Measurements from ENCODE around the gene BICRAL. TPM values are rescaled to one million over a fixed set of nuclear protein-coding genes. Genes with fewer than 3 reads are reported as not detected.

The BICRAL gene
- total RNA-seq, 2 donors from 2014 or later: 9.6 to 14.1 TPM

DNA sequence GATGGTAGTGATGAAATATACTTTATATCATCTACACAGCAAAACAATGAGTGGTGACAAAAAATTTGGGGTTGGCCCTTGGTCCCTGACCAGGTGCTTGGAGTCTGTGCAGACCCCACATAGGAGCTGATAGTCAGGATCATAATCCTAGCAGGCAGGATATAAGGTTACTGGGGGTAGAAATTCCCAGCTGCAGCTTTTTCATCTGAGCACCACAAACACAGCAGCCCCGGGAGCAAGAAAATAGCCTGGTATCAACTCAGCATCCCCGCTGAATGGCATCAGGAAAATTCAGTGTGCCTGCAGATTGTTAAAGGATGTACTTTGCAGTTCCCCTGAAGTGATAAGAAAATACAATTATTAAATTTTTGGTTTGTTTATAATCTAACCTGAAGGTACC lies 69.7 kb downstream of the BICRAL start:
- Histone ChIP-seq H3K36me3 (peaks cover 43% of the 10 kb centered on the region), H3K27me3 (no peaks in the 10 kb centered on the region)
- no peak for DNase-seq (ENCODE audit: low spot score)

DNA sequence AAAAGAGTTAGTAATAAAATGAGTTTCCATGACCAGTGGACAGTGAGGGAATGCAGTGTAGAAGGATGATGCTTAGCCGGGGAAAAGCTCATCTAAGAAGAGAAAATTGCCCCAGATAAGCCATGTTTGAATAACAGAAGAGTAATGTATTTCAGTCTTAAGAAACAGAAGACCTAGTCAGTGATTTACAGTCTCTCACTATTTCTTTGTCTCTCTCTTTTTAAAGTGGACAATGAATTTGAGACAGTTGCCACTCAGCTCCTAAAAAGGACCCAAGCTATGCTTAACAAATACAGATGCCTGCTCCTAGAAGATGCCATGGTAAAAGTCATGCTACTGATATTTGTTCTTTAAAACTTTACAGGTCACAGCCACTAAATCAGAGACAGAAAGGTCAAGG lies 78.2 kb downstream of the BICRAL start:
- no peaks in the 10 kb centered on the region for H3K27me3 ChIP-seq
- no peaks in the 10 kb centered on the region for H3K4me1 ChIP-seq
- TF ChIP-seq, protein P1, sequence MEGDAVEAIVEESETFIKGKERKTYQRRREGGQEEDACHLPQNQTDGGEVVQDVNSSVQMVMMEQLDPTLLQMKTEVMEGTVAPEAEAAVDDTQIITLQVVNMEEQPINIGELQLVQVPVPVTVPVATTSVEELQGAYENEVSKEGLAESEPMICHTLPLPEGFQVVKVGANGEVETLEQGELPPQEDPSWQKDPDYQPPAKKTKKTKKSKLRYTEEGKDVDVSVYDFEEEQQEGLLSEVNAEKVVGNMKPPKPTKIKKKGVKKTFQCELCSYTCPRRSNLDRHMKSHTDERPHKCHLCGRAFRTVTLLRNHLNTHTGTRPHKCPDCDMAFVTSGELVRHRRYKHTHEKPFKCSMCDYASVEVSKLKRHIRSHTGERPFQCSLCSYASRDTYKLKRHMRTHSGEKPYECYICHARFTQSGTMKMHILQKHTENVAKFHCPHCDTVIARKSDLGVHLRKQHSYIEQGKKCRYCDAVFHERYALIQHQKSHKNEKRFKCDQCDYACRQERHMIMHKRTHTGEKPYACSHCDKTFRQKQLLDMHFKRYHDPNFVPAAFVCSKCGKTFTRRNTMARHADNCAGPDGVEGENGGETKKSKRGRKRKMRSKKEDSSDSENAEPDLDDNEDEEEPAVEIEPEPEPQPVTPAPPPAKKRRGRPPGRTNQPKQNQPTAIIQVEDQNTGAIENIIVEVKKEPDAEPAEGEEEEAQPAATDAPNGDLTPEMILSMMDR (IDR thresholded peaks at IDR 0.05): no peak
- no peak overlapping the region for H3K27ac ChIP-seq
- H3K4me3 ChIP-seq: no peak overlapping the region
- H3K9me3 ChIP-seq: no peaks in the 10 kb centered on the region
- peaks cover 98% of the 10 kb centered on the region for H3K36me3 ChIP-seq
- DNase-seq (ENCODE audit: low spot score): no peak

More for the DNA sequence above, 69.7 kb downstream of the BICRAL start:
- Histone ChIP-seq H3K9me3 (no peaks in the 10 kb centered on the region), H3K4me1 (no peaks in the 10 kb centered on the region), H3K27ac (no peak overlapping the region), H3K4me3 (no peak overlapping the region)
- TF ChIP-seq, protein P1 (IDR thresholded peaks at IDR 0.05): no peak

DNA sequence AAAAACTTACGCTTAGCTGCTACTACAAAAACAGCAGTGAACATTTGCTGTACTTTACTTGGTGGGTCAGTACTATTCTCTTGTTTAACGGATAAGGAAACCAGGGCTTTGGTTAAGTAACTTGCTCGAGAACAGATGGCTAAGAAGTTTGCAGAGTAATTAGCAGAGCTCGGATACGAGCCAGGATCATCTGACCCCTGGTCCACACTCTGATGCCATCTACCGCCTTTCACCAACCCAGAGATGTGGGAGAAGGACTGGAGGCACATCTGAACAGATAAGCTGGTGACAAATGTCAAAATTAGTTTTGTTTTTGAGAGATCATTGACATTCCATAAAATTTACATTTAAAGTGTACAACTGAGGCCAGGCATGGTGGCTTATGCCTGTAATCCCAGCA lies 78.6 kb downstream of the BICRAL start:
- TF ChIP-seq, protein P1 (IDR thresholded peaks at IDR 0.05): no peak
- Histone ChIP-seq H3K9me3 (no peaks in the 10 kb centered on the region), H3K4me3 (no peak overlapping the region), H3K27me3 (no peaks in the 10 kb centered on the region), H3K36me3 (peaks cover 98% of the 10 kb centered on the region), H3K4me1 (no peaks in the 10 kb centered on the region), H3K27ac (no peak overlapping the region)
- no peak for DNase-seq (ENCODE audit: low spot score)

DNA sequence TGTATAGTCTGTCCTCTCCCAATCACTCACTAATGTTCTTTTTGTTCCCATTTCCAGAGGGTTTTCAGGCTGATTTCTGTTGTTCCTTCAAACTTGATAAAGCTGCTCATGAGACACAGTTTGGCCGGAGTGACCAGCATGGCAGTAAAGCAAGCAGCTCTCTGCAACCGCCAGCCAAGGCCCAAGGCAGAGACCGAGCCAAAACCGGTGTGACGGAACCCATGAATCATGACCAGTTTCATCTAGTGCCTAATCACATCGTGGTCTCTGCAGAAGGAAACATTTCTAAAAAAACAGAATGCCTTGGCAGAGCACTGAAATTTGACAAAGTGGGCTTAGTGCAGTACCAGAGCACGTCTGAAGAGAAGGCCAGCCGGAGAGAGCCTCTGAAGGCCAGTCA lies 82.8 kb downstream of the BICRAL start:
- TF ChIP-seq, protein P1 (IDR thresholded peaks at IDR 0.05): no peak
- peaks cover 65% of the 10 kb centered on the region for H3K36me3 ChIP-seq
- H3K27me3 ChIP-seq: no peaks in the 10 kb centered on the region
- H3K4me1 ChIP-seq: no peaks in the 10 kb centered on the region
- no peaks in the 10 kb centered on the region for H3K9me3 ChIP-seq
- no peak overlapping the region for H3K4me3 ChIP-seq
- peak; percentile 79 for DNase-seq (ENCODE audit: low spot score)
- H3K27ac ChIP-seq: no peak overlapping the region

DNA sequence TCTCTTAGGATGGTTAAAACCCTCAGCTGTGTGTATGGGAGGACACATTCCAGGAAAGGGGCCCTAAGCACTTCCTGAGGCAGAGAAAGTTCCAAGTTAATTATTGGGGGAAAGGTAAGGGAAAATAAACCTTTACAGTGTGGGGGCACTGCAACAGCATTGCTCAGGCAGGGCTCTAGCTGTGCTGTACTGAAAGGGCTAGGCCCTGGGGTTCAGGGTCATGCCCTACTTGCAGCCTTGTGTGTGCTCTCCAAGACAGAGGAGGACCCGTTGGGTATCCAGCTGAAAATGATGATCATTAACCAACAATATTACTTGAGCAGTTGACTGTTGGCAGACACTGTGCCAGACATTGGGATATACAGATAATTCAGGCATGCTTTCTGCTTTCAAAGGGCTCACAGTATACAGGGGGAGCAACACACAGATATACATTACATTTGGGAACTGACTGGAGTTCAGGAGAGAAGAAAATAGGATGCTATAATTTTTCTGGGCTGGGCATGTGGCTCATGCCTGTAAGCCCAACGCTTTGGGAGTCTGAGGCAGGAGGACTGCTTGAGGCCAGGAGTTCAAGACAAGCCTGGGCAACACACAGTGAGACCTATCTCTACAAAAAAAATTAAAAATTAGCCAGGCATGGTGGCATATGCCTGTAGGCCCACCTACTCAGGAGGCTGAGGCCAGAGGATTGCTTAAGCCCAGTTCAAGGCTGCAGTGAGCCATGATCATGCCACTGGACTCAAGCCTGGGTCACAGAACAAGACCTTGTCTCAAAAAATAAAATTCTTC lies 88.5 kb downstream of the BICRAL start:
- no peak overlapping the region for H3K4me3 ChIP-seq
- H3K4me1 ChIP-seq: no peaks in the 10 kb centered on the region
- H3K9me3 ChIP-seq: no peaks in the 10 kb centered on the region
- no peak for DNase-seq (ENCODE audit: low spot score)
- no peaks in the 10 kb centered on the region for H3K27me3 ChIP-seq
- H3K36me3 ChIP-seq: peaks cover 9% of the 10 kb centered on the region
- TF ChIP-seq, protein P1 (IDR thresholded peaks at IDR 0.05): no peak
- H3K27ac ChIP-seq: no peak overlapping the region

DNA sequence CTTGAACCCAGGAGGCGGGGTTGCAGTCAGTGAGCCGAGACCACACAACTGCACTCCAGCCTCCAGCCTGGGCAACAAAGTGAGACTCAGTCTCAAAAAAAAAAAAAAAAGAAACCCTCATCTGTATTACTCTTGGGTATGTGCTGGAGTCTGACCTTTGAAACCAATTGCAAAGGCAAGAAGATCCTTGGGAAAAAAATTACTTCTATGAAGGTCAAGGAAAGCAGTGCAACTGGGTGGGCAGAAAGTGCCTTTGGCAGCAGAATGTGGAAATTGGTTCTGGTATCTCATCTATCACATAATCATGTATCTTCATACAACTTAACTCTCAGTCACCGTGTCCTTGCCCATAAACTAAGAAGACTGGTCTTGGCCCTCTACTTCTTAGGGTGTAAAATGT lies 89.9 kb downstream of the BICRAL start:
- no peak overlapping the region for H3K27ac ChIP-seq
- no peak for DNase-seq (ENCODE audit: low spot score)
- H3K4me3 ChIP-seq: no peak overlapping the region
- H3K9me3 ChIP-seq: no peaks in the 10 kb centered on the region
- H3K4me1 ChIP-seq: no peaks in the 10 kb centered on the region
- H3K36me3 ChIP-seq: no peaks in the 10 kb centered on the region
- TF ChIP-seq, protein P1 (IDR thresholded peaks at IDR 0.05): no peak
- H3K27me3 ChIP-seq: no peaks in the 10 kb centered on the region

Data from right atrium auricular region (tissue), 2 donors.